GM21529 (cell line): Measurements from ENCODE around the gene HAGH.

Source experiments
- ATAC-seq: cut with Tn5 transposase; IDR thresholded peaks from one replicate; pipeline ENCODE4 v1.9.1; 2021; ENCODE audit not compliant: unreplicated experiment

HAGH gene

DNA sequence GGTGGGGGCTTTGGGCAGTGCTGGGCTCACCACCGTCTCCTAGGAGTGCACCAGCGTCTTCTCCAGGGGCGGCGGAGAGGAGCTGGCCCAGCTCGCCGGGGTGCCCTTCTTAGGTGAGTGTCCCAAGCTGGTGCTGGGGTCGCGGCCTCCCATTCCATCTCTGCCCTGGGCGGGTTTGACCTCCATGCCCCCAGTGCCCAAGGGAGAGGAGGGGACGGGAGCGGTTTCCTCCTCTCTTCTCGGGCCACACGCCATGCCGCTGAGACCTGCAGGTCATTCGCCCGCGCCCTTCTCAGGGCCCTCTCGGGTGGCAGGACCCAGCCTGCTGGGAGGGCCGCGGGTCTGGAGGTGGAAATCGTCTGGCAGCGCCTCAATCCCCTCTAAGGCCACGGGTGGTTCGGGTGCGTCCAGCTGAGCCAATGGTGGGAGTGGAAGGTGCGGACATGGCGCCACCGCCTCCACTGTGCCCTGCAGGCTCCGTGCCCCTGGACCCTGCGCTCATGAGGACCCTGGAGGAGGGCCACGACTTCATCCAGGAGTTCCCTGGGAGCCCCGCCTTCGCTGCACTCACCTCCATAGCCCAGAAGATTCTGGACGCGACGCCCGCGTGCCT is 38.4 kb downstream of the HAGH start:
- no peak for ATAC-seq

DNA sequence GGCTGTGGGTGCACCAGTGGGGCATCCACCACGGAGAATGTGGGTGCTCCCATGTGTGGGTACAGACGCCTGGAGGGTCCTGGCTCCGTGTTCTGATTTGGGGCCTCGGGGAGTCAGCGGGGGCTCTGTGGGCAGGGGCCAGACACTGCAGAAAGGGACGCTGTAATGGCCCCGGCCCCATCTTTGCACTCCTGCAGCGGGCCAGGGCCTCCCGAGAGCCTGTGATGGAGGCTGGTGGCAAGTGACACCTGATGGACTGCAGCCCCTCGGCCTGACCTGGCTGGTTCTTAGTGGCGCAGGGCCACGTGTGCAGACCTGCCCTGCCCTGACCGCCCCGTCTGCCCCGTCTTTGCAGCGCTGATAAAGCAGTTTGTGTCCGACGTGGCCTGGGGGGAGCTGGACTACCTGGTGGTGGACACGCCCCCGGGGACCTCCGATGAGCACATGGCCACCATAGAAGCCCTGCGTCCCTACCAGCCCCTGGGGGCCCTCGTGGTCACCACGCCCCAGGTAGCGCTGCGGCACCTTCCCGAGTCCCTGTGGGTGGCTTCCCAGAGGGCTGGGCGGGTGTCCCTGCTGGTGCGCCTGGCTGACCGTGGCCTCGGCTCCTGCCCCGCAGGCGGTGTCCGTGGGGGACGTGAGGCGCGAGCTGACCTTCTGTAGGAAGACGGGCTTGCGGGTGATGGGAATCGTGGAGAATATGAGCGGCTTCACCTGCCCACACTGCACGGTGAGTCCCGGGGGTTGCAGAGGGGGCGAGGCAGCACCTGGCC is 39.1 kb downstream of the HAGH start:
- ATAC-seq, result no peak

DNA sequence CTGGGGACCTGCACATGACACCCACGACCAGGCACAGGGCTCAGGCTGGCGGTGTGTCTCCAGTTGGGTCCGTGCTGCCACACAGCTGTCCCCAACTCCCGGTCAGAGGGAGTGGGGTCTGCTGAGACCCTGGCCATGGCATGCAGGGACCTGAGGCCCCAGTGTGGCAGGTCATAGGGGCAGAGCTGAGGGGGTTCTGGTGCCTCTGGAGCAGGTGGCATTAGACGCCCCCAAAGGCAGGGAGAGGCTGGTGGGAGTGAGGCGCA is 39.6 kb downstream of the HAGH start:
- ATAC-seq, result no peak

DNA sequence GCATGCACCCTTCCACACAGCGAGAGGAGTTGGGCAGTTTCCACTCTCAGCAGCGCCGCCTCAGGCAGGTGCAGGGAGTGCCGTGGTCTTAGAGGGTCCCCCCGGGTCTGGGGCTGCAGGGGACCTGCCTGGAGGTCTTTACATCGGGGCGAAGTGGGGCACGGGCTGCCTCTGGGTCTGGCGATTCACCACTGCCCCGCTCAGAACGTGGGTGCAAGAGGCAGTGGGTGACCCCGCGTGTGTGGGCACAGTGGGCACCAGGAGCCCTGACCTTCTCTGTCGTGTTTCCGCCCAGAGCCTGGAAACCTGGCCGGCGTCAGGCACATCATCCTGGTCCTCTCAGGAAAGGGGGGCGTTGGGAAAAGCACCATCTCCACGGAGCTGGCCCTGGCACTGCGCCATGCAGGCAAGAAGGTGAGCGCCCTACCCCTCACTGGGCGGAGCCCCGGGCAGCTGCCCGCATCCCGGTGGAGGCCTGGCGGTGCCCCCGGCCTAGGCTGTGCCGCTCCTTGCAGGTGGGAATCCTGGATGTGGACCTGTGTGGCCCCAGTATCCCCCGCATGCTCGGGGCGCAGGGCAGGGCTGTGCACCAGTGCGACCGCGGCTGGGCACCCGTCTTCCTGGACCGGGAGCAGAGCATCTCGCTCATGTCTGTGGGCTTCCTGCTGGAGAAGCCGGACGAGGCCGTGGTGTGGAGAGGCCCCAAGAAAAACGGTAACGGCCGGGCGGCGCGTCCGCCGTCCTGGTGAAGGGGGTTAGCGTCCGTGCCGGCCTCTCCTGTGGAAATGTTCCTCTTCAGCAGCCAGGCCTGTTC is 40.2 kb downstream of the HAGH start:
- ATAC-seq, result no peak

DNA sequence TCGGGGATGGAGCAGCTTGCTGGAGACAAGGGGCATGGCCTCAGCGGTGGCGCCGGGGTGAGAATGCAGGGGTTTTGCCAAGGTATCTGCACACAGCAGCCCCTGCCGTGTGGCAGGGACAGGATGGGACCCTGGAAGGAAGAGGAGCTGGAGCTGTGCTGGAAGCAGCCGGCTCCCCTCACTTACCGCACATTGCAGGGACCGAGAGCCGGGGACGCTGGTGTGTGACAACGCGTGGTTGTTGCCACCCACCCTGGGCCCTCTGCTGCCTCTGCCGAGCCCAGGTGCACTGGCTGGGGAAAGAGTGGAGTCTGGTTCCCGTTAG is 40.8 kb downstream of the HAGH start:
- ATAC-seq, result no peak

DNA sequence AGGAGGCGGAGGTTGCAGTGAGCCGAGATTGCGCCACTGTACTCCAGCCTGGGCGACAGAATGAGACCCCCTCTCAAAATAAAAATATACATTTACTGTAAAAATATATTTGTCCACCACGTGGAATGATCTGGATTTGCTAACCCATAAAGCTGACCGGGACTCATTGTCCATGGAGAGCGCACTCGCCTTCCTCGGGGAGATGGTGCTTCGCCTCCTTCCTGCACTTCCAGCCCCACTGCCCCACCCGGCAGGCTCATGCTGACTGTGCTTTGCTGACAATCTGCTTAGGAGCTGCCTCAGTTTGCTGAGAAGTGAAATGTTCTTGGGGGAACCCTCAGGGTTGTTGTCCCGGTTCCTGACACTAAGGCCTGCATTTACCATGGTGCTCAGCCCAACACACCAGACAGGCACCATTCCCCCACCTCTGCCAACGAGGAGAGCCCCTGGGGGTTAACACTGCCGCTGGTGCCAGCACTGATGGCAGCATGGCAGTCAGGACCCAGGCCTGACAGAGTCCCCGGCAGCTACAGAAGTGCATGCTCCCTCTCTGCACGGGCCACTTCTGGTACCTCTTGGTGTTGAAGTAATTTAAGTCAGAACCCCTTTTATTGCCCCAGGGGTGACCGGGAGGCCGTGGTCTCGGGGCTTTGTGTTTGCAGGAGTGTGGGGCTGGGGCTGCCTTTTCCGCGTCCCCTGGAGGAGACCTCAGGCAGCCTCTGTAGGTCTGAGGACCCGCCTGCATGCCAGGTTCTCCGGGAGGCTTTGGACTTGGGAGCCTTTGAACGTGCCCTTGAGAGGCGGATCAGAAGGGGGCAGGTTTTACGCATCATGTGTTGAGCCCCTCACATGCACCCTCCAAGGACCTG is 41.4 kb downstream of the HAGH start:
- ATAC-seq, result no peak

DNA sequence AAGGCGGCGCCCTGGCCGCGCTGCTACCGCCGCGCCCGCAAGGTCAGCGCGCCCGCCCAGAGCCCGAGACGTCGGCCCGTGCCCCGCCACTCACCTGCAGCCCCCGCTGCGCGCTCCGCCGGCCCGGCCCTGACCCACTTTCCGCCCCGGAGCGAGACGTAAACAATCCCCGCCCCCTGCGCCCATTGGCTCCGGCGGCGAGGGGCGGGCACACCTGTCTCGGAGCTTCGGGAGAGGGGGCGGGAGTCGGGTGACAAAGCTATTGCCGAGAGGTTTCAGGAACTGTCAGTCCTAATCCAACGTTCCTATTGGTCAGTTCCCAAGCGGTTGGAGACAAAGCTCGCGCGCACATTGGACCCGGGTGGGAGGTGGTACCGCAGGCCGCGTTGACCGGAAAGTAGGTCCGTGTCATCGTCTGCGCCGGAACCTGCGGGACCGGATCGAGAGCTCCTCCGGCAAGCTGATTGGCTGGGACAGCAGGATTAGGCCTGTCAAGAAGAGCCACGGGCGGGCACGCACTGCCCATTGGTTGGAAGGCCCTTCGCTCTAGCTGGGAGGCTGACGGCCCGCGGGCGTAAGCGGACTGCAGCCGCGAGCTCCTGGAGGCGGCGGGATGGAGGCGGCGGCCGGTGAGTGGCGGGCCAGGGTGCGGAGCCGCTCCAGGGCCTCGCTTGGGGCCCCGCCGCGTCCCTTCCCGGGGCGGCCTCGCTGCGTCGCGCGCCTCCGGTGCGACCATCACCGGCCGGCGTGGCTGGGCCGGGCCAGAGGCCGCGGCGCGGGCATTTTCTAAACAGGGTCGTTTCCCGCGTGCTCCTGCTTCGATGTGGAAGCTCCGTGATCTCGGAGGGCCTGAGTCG is 44.0 kb downstream of the HAGH start, which contains the start of the genes NUBP2 and SPSB3:
TSS of gene NUBP2 (plus strand) at position 553 of the 857 bp plus-strand sequence. CDS start at position 614, 61 bp downstream.
TSS of gene SPSB3 (minus strand) at position 164 of the 857 bp plus-strand sequence. CDS start 1,088 bp downstream, outside the sequence.
- peak; percentile 86 for ATAC-seq

DNA sequence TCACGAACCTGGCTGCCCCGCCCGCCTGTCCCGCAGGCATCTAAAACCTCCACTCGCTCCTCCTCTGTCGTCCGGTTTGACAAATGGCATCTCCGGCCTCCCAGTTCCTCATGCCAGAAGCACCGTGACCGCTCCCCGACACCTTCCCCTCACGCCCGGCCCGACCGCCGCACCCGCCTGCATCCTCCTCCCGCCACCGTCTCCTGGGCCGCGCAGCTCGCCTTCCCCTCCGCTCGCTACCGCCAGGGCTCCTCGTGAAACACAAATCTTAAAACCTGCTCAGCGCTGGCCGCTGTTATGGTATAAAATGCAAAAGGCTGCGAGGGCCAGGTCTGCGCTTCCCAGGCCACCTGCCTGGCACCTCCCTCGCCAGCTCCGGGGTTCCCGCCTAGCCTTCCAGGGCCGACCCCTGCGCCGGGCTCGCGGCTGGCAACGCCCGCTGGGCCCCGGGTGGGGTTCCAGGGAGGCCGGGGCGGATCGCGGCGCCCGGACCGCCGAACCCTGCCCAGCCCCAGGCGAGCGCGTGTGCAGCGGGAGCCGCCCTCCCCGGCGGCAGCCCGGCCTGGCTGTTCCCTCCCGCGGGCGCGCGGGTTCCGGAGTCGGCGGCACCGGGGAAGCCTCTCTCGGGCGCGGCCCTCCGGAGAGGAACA is 44.7 kb downstream of the HAGH start:
- ATAC-seq, result peak; percentile 5

DNA sequence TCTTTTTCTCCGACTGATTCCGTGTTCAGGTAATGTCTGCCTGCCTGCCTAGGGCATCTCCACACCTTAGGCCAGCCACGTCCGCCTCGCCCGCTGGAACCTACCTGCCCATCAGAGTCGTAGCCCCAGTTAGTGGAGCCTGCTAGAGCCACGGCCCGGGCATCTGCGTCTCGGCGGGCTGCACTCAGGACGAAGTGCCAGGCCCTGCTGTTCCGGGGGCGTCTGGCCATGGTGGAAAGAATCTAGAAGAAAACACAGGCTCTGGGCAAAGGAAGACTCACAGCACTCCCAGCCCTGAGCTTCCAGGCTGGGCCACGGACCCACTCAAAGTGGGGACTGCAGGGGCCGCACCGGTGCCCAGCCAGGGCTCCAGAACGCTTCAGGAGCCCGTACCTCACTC is 45.4 kb downstream of the HAGH start:
- no peak for ATAC-seq

DNA sequence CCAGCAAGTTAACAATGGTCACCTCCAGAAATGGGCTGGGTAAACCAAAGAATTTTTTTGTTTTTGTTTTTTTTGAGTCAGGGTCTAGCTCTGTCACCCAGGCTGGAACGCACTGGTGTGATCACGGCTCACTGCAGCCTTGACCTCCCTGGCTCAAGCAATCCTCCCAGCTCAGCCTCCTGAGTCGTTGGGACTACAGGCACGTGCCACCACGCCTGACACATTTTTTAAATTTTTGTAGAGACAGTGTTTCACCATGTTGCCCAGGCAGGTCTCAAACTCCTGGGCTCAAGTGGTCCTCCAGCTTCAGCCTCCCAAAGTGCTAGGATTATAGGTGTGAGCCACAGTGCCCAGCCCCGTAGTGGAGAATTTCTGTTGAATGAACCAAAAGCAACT is 46.0 kb downstream of the HAGH start:
- ATAC-seq, result no peak

DNA sequence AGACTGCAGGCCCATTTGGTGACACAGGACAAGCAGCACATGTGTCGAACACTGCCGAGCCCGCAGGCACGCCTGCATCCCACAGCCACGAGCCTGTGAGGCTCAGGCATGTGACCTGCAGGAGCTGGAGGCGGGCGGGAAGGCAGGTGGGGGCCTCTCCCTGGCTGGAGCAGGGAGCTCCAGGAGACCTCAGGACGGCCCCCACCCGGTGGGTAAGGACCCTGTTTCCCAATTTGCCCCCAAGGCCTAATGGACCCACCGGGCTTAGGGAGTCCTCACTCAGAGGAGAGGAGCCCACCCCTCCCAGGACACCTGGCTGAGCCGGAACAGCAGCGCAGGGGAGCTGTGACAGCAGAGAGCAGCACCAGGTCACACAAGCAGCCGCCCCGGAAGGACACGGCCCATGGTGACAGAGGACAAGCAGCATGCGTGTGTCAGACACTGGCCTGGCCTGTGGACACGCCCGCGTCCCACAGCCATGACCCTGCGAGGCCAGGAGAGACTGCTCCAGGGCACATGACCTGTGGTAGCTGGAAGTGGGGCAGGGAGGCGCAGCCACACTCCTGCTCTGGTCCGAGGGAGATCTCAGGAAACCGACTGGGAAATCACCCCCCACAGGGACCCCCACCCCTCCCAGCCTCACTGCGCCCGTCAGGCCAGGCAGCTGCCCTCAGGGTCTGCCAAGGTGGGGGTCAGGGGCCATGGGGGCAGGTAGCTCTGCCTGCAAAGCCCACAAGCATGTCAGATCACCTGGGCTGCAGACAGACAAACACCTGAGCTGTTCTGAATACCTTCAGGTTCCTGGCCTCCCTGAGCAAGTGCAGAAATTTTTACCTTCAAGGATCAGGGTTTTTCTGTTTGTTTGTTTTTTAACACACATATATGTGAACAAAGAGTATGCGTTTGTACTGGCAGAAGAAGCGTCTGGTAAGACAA is 46.6 kb downstream of the HAGH start:
- ATAC-seq, result no peak

DNA sequence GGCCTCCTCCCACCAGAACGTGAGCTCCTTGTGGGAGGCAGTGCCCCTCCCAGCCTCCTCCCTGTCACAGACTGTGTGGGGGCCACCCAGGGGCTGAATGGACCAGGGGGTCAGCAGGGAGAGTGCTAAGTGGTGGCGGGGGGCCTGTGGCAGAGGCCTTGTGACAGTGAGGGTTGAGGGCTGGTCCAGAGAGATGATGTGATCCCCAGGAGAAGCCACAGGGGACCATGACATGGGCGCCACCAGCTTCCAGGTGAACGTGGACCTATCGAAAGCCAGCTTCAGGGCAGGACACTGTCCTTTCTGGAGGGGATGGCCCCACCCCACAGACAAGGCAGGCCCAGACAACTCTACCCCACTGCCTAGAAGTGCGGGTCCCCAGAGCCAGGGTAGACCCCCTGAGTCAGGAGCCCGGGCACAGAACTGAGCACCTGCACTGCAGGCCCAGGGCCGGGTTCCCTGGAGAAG is 47.4 kb downstream of the HAGH start:
- ATAC-seq, result no peak

DNA sequence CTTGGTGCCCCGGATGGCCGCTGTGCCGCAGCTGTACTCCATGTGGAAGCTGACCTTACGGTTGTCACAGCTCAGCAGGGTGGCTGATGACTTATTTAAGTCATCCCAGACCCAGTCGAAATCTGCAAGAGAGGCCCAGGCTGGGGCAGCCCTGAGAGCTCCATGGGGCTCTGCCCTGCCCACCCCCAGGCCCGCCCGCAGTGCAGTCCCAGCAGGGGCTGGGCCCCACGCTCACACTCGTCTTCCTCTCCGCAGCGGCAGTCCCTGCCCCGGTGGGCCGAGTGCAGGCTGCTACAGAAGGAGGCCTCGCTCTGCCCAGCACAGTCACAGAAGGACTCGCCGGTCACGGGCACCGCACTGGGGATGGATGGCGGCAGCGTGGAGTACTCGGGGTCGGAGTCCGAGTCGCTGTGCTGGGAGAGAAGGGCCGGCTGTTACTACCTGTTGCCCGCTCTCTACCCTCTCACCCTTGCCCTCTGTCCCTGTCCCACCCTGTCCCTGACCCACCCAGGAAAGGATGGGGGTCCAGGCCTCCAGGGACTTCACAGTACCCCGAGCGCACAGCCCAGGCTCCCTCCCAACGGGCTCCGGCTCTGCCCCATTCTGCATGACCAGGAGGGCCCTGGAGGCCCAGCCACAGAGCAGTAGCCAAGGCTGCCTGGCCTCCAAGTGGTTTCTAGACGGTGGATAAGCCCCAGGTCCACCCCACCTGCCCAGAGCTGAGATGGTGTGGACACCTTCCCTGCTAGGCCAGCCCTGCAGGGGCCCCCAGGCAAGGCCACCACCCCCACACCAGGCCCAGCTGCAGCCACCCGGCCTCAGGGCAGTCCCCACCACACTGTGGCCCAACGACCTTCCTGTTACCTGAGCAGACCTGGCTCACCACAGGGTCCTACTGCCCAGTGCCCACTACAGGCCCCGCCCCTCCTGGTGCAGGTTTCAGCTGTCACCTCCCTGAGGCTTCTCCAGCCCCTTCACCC is 48.1 kb downstream of the HAGH start:
- ATAC-seq, result no peak

DNA sequence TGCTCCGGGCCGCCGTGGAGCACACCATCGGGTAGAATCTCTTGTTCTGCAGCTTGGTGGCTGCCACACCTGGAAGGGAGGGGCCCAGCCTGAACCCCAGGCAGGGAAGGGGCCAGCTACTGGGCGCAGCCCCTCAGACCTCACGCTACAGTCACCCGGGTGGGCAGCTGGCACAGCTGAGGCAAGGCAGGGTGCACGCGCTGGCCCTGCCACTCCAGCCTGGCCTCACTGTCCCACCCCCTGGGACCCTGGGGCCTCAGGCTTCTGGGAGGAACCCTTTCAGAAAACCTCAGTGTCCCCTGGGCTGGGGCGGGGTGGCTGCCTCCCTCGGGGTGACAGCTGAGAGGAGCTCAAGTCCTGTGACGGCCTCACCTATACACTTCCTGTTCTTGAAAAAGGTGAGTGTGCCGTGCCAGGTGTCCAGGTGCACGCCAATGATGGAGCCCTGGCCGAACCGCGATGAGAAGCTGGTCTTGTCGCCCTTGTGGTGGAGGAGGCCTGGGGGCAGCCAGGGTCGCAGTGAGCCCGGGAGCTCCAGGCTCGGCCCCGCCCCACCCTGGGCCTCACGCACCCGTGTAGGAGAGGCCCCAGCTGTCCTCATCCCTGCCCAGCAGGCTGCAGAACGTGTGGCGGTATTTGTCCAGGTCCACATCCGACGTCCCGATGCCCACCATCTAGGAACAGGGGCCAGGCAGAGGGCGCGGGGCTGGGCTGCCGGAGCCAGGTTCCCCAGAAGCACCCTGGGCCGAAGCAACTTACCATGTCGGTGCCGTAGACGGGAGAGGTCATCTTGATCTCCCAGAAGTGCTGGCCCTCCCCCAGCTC is 49.0 kb downstream of the HAGH start:
- no peak for ATAC-seq

DNA sequence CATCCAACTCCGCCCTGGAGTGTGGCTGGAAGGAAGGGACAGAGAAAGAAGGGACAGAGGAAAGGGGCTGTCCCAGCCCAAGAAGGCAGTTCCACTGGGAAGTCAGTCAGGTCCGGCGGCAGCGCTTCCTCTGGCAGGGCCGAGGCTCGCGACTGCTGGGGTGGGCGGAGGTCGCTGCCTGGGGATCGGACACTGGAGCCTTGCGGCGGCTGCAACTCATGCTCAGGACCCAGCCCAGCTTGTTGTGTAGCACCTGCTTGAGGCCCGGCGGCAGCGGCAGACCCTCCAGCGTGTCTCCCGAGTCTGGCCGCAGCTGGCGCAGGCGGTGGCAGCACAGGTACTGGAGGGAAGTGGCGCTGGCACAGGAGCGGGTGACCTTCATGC is 49.6 kb downstream of the HAGH start:
- ATAC-seq, result no peak

DNA sequence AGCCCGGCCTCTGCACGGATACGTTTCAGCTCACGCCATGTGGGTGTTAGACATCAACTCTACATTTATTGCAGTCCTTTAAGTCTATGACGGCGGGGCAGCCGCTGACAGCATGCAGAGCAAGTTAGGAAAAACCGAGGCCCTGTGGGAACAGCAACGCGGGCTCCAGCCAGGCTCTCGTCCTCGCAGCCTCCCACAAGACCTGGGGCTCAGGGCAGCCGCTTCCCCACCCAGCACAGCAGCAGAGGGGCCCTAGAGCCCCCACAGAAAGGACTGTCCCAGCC is 50.0 kb downstream of the HAGH start:
- no peak for ATAC-seq
